GM18511 (cell line): ENCODE data around the gene ANKRD13B.

Experiments used
- ATAC-seq: cut with Tn5 transposase; IDR thresholded peaks from one replicate; pipeline ENCODE4 v1.9.1; 2021; ENCODE audit warnings: mild to moderate bottlenecking, moderate library complexity; ENCODE audit not compliant: unreplicated experiment

The ANKRD13B gene

GRCh38 chr17:29581583-29582253 lies 11.2 kb upstream of the ANKRD13B start:
- no peak for ATAC-seq

DNA sequence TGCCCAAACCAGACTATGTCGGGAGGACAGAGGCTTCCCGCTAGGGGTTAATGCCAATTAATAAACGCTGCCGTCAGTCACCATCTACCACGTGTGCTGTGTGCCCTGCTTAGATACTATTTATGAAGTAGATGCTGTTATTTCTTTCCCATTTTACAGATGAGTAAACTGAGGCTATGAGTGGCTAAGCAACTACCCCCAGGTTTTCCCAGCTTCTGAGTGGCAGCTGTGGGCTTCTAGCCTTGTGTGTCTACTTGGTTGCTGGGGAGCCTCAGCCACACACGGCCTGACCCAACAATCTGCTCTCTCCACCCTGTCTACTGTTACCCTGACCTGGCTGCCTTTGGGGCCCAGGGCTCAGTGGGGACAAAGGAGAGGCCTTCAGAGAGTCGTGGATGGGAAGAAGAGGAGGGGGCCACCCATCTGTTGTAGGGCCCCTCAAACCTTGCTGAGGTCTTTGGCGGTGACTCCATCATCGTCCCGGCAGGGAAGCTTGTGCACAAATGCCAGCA lies 10.6 kb upstream of the ANKRD13B start:
- no peak for ATAC-seq

DNA sequence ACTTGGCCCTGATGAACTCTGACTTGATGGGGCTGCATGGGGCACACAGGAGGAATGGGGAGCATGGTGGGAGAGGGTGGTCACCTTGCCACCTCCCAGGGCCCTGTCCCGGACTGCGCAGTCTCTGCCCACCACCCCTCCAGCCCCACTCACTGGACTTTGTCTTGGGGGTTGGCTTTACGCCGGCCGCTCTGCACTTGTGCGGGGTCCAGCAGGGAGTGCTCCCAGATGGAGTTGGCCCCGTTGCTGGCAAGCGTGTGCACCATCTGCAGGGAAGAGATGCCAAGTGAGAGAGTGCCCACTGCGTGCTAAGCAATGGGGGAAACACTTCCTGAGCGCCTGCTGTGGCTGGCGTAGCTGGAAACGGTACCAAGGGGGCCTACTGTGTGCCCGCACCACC lies 10.2 kb upstream of the ANKRD13B start:
- ATAC-seq, result no peak

DNA sequence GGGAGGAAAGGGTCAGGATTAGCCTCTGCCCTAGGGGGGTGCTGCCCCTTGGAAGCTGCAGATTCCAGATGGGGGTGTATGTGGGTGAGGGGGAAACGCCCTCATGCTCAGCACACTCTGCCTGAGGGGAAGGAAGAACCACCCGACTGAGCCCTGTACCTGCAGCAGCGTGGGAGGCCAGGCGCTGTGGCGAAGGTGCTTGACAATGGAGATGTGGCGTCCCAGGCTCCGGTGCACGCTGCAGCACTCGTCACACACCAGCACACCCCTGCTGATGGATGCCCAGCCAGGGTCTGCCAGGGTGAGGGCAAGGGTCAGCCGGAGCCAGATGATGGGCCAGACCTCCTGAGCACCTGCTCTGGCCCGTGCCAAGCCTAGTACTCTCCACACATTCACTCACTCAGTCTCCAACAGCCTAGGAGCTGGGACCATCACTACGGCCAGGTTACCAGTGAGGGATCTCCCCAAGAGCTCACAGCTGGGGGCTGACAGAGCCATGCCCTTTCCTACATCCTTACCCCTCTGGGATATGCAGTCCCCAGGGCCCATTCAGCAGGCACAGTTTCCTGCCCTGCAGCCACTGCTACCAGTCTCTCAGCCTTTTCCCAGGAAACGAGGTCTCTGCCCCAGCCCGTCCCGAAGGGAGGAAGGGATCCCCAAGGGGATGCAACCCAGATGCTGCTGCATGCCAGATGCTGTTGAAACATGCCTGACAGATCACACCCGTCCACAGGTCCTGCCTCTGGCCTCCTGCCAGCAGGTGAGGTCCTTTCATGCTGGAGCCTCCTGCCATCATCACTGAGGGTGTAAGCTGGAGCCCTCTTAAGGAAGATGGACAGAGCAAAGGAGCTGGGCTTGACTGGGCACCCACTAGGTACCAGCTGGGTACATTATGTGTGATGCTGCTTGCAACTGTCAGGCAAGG lies 9.3 kb upstream of the ANKRD13B start:
- no peak for ATAC-seq

GRCh38 chr17:29584452-29585079 lies 8.4 kb upstream of the ANKRD13B start:
- no peak for ATAC-seq

DNA sequence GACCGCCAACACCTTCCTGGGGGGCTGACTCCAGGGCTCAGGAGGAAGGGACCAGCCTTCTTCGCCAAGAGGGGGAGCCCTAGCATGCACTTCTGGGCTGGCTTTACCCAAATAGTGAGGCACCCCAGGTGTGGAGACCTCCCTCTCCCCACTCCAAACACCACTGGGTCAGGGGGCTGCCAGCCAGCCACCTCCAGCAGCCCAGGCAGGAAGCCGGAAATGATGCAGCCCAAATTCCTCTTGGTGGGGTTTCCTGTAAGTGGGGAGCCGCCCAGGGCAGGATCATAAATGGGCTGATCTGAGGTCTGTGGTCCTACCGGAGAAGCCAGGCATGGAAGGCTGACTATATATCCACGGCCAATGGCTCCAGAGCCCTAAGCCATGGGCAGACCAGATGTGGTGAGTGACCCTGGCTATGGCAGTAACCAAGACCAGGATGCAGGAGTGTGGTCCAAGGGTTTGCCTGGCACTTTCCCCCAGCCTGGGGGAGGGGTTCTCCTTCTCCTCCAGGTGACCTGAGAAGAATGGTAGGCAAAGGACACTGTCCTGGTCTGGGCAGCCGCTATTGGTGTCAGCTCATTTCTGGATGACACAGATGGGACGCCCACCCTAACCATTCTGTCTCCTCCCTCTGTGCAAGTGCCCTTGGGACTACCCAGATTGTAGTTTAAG lies 7.7 kb upstream of the ANKRD13B start:
- ATAC-seq, result no peak

DNA sequence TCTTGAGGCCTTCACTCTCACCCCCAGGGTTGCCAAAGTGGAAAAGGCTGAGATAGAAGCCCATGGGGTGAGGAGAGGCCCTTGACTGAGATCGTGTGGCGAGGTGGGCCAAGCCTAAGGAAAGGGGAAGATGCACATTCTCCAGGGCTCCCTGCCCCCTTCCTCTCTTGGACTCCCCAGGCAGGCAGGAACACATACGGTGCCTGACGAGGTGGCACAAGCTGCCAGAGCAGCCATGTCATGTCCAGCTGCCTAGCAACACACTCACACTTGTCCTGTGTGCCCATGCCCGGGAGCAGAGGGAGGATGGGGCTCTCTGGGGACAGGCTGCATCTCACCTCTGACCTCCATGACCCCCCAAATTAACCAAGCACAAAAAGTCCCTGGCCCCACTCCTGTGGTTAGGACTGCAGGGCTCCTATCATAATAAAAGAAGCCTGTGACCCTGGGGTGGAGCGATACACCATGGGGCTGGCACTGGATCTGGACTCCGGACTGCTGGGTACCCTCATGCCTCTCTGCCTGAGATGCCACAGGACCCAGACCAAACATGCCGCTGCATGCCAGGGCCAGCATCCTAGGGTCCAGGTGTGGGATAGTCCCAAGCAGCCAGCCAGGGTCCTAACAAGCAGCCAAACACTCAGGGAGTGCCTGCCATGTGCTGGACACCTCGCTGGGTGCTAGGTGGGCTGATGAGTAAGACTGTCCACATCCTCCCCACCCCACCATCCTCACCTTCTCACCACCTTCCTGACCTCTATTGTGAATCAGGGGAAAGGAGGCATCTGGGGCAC lies 6.1 kb upstream of the ANKRD13B start:
- no peak for ATAC-seq

GRCh38 chr17:29587591-29587990 lies 5.3 kb upstream of the ANKRD13B start:
- ATAC-seq, result no peak

DNA sequence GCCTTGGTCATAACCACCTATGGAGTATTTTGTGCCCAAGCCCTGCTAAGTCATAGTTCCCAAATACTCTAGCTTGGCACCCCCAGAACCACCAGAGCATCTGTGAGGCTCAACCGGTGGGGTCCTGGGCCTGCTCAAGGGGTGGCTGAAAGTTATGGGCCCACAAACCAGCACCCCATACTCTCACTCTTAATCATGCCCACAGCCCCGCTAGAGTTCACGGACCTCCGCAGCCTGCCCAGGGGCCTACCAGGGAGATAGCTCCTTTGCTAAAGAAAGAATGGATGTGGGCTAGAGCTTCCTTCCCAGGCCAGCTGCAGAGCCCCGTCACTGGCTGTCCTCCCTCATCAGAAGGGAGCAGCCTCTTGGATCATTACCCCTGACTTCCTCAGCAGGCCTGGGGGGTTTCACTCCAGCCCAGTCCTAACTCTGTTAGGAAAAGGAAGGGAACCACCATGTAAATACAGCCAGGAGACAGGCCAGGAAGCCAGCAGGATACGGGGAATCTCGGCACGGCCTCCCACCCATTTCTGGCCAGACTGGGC lies 4.8 kb upstream of the ANKRD13B start:
- no peak for ATAC-seq

GRCh38 chr17:29588562-29589411 lies 4.1 kb upstream of the ANKRD13B start:
- ATAC-seq, result peak; percentile 26

DNA sequence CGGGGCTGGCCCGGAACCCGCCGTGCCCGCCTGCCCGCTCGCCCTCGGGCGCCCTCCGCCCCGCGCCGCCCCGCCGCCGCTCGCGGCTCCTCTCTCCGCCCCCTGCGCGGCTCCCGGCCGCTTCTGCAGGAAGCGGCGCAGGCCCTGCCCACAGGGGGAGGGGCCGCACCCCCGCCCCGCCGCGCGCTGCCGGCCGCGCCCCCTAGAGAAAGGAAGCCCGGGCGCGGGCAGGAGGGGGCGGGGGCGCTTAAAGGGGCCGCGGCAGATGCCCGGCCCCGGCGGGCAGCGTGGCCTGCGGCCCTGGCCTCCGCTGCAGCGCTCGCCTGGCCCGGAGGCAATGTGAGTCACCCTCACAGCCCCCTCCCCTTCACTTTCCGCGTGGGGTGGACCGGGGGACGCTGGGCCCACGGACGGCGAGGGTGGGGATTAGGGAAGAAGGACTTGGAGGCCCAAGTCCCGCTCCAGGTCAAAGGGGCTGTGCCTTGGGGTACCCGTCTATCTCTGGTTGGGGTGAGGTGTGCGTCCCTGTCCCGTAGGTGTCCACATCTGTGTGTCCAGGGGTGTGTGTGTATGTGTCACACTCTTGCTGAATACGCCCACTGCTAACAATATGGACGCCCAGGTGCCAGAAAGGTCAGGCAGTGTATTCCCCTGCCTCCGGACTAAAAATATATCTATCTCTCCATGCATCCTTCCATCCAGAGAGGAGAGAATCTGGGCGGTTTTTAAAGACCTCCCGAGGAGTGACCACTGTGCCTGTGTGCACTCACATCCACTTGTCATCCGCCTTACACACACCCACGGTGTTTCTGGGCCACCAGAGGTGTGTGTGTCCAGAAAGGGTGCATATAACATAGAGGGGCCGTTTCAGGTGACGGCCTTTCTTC lies 3.2 kb upstream of the ANKRD13B start, which contains the start of gene GIT1:
TSS of gene GIT1 (minus strand) at position 125 of the 887 bp plus-strand sequence. CDS start 270 bp downstream, outside the sequence.
- ATAC-seq, result peak; percentile 61

DNA sequence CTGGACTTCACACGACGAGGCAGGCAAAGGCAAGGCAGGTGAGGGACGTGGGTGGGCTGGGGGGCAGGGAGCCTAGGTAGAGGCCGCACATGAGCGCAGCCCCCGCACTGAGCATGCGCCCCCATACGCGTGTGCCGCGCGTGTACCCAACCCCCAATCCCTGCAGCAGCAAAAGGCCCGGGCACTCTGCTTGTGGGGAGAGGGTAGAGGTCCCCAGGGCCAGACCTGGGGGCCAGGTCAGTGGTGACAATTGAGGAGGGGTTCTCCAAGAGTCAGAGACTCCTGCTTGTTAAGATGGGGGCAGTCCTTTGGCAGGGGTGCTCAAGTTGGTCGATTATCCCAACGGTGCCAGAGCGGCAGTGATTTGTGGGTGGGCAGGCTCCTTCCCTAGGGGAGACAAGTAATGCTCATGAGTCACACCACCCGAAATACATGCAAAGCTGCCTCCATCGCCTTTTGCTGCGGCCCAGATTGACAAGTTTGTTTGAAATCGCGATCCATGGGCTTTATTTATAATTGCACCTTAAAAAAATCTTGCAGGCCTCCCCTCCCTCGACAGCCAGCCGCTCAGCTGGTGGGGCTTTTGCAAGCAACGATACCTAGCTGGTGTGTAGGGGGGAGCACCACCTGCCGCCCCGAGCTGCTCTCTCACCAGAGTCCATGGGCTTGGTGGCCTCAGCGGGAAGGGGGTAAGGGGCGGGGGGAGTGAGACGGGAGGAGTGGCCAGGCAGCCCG lies 2.4 kb upstream of the ANKRD13B start:
- no peak for ATAC-seq

DNA sequence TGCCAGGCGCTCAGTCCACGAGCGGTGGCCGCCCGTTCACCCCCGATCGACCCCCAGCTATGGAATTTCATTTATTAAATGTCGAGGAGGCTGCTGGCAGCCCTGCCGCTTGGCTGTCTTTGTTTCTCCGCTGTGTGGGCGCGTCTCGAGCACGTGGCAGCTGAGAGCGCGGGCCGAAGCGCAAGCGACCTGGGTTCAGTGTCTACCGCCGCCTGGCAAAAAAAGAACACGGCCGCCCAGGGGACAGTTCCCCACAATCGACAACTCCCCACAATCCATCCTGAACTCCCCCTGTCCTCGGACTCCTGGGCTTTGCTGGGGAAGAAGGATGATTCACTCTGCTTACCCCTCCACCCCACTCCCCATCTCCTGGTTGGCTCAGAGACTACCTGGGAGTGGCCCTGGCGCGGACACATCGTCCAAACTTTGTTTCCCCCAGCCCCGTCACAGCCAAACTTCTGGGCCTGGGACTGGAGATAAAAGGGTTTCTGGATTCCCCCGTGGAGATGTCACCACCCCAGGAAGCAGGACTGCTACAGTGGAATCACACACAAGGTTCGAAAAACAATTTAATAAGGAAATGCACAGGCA lies 1.7 kb upstream of the ANKRD13B start:
- no peak for ATAC-seq

GRCh38 chr17:29591737-29592608 lies 959 bp upstream of the ANKRD13B start:
- ATAC-seq, result peak; percentile 42

GRCh38 chr17:29593591-29594518 lies 923 bp downstream of the ANKRD13B start:
- no peak for ATAC-seq
